Spleen (tissue), 7 donors: Measurements from ENCODE around the gene ZMIZ2.

Experiments used
- POLR2A ChIP-seq, 3 donors: fragments of 450-650 bp; IDR thresholded peaks; one replicate each; pipeline ENCODE4 v1.5.1; 2017; ENCODE audit warnings: antibody characterized with exemption in 3 of 3, mild to moderate bottlenecking in 1 of 3
- TF ChIP-seq, protein P1 (sequence below), 11 experiments: fragments of 200-600 bp in 7 of 11; fragments of 450-650 bp in 4 of 11; sonication (generic) in 4 of 11; IDR thresholded peaks in 8 of 11; conservative IDR thresholded peaks in 3 of 11; 1 replicate in 7 of 11; 2 replicates in 4 of 11; pipeline versions ENCODE4 v1.4.0 to v1.8.0; 2016 to 2021; ENCODE audit warnings: antibody characterized with exemption in 11 of 11, inconsistent platforms in 4 of 11, mild to moderate bottlenecking in 1 of 11
- donor health status: DM: no; HTN: no; CAD: no; lungs with moderate emphysema.
- donor health status: DM: no; HTN: no; CAD: no.
- donor health status: DM: no; HTN: no; CAD: no.

DNA sequence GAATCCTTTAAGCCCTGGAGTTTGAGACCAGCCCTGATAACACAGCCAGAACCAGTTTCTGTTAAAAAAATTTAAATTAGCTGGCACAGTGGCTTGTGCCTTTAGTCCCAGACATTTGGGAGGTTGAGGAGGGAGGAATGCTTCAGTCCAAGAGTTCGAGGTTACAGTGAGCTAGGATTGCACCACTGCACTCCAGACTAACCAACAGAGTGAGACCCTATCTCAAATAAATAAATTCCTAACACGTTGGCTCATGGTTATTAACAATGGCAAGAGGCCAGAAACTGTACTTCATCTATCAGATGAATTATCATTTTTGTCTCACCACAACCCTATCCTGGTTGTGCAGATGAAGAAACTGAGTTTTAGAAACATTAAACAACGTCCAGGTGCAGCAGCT, 45.7 kb downstream of the ZMIZ2 start:
- no peak for TF ChIP-seq POLR2A (IDR thresholded peaks at IDR 0.05)
- TF ChIP-seq, protein P1, sequence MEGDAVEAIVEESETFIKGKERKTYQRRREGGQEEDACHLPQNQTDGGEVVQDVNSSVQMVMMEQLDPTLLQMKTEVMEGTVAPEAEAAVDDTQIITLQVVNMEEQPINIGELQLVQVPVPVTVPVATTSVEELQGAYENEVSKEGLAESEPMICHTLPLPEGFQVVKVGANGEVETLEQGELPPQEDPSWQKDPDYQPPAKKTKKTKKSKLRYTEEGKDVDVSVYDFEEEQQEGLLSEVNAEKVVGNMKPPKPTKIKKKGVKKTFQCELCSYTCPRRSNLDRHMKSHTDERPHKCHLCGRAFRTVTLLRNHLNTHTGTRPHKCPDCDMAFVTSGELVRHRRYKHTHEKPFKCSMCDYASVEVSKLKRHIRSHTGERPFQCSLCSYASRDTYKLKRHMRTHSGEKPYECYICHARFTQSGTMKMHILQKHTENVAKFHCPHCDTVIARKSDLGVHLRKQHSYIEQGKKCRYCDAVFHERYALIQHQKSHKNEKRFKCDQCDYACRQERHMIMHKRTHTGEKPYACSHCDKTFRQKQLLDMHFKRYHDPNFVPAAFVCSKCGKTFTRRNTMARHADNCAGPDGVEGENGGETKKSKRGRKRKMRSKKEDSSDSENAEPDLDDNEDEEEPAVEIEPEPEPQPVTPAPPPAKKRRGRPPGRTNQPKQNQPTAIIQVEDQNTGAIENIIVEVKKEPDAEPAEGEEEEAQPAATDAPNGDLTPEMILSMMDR (IDR thresholded peaks at IDR 0.05 in 8 of 11, conservative IDR thresholded peaks at IDR 0.05 in 3 of 11): no peak
